ENCODE results near the gene ARNT2.

The ARNT2 gene

DNA sequence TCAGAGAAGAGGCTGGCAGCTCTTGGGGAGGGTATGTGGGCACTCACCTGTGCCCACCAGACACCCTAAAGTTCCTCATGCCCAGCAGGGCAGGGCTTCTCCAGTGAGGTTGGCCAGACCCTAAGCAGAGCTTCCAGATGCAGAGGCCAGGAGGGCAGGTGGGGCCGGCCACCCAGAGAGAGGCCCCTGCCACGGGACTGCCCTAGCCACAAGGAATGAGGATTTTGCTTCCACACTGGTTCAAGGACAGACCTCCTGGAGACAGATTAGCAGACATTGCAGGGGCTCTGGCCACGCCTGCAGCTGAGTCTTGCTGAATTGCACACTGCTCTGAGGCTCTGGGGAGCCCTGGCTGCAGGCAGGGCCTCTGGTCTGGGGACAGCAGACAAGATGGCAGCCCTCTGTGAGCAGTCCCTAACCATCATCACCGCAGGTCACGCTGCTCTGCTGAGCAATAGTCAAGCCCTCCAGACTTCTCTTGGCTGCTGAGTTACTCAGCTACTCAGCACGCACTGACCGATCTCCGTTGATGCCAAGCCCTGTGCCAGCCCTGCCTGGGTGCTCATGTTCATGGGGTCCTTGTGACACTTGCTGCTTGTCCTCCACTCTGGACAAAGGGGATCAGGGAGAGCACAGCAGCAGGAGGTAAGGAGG lies 173.5 kb downstream of the ARNT2 start:
- no peak for DNase-seq (ENCODE audit: low read depth)

DNA sequence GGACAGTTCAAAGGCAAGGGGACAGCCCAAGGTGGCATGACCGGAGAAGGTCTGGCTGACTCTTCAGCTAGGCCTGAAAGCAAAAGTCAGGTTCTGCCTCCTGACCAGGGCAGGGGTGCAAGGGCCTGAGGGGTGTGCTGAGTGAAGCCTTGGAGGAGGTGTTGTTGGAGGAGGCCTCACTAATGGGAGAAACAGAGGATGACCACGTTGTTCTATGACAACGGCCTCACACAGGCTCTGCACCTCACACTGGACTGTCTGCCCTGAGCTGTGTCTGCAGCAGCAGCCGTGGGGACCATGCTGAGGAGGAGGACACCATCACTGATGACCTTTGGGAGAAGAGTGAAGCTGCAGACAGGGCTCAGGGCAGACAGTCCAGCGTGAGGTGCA lies 174.0 kb downstream of the ARNT2 start:
- no peak for DNase-seq (ENCODE audit: low read depth)

GRCh38 chr15:80578871-80579270 lies 174.7 kb downstream of the ARNT2 start:
- DNase-seq (ENCODE audit: low read depth) = no peak

DNA sequence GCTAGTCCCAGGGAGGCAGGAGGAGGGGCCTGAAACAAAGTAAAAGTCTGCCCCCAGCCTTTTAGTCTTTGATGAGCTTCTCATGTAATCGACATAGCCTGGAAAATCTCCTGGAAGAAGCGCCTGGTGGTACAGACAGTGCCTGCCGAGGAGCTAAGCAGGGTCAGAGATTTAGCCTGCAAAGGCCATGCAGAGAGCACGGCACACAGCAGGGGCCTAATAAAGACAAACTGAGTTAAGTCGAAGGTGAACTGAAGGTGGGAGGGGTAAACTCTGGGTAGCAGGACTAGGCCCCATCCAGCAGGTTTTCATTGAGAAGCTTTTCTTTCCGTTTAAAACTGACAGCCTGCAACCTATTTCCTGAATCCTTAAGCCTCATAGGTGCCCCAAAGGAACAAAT lies 175.4 kb downstream of the ARNT2 start:
- no peak for DNase-seq (ENCODE audit: low read depth)

DNA sequence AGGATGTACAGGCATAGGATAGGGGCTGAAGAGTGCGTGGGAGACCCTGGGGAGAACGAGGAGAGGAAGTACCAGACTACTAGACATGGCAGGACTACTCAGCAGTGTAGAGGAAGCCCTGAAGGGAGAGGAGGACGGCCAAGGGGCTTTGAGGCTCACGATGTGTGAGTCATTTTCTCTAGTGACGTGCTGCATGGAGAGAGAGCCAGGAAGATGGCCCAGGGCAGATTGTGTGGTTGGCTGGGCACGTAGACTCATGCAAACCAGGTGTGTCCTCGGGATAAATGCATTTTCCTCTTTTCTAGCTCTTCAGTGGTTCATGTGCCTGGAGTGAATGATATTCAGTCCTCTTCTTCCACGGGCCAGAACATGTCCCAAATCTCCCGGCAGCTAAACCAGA lies 175.9 kb downstream of the ARNT2 start:
- DNase-seq (ENCODE audit: low read depth) = no peak

- DNase-seq (ENCODE audit: low read depth) = no peak
Measured at GRCh38 chr15:80580536-80581260, 176.5 kb downstream of the ARNT2 start.

- no peak for DNase-seq (ENCODE audit: low read depth)
Measured at GRCh38 chr15:80581976-80582375, 177.8 kb downstream of the ARNT2 start.

- DNase-seq (ENCODE audit: low read depth) = no peak
Measured at GRCh38 chr15:80582816-80583423, 178.7 kb downstream of the ARNT2 start.

DNA sequence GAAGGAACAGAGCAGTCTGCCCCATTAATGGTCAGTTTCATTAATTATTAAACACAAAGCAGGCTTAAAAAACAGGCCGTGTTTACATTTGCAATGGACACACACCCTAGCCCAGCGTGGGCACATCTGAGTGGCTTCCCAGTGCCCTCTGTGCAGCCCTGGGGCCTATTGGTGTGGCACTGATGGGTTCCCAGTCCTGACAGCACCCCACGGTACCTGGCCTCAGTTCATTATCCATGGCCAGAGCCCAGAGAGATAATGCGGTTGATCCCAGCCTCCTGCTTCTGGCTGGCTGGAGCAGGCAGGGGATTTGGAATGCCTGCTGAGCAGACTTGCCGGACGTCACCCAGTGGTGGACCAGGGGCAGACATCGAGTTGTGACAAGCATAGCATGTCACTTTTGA lies 180.4 kb downstream of the ARNT2 start:
- no peak for DNase-seq (ENCODE audit: low read depth)

DNA sequence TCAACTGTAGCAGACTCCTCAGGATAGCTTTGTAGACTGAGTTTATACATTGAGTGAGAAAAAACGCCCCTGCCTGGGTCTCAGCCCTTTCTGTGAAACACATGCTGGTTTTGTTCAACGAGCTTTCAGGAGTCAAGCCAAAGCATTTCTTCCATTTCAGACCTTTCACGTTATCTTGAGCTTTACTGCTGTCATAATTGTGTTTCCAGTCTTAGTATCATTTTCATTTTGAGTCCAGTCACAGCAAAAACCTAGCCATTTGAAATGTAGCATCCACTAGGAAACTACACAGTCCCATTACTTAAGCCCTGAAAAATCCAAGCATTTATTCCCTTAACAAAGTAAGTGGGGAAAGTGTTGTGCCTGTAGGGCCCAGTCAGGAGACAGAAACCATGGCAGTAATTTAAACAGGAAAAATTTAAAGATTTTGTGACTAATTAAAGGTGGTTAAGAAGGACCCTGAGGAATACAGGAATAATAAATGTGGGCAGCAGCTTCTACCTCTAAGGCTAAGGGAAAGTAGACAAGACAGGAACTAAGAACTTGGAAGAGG lies 180.9 kb downstream of the ARNT2 start:
- no peak for DNase-seq (ENCODE audit: low read depth)

DNA sequence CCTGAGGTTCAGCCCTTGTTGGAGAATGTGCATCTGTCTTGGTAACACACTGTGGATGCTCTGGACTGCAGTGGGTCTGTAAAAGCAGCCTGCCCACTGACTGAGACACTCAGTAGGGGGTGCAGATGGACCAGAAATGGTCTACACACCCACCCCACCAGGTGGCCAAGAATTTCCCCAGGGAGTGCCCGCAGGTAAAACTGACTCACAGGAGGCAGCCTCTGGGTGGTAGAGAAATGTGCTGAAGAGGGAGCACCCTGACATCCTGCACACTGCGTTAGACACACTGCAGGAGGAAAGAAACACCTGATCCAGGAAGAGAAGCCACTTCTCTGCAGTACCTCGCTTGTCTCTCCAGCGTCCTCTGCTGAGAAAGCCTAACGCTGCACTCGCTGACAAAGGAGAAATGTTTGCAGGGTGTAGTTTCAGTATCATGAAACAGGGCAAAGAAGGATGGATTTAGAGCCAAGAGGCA lies 181.4 kb downstream of the ARNT2 start:
- no peak for DNase-seq (ENCODE audit: low read depth)

- no peak for DNase-seq (ENCODE audit: low read depth)
Measured at GRCh38 chr15:80586161-80586560, 182.0 kb downstream of the ARNT2 start.

GRCh38 chr15:80587007-80587406 lies 182.8 kb downstream of the ARNT2 start:
- DNase-seq (ENCODE audit: low read depth) = no peak

- DNase-seq (ENCODE audit: low read depth) = no peak
Measured at GRCh38 chr15:80587816-80588456, 183.8 kb downstream of the ARNT2 start.

DNA sequence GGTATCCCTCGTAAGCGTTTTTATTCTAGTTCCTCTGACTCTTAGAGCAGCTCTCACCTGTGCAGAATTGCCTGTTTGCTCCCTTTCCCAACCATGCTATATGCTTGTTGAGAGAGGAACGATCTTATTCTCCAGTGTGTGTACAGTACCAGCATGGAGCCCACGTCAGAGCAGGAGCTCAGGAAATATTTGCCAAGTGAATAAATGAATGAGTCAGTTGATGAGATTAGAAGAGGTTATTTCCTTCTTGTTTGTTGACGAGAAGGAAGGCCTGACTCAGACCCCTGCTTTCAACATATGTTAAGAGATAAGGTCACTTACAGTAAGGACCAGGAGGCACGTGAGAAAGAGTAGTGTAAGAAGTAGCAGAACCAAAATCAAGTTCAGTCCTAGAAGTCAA lies 184.6 kb downstream of the ARNT2 start:
- no peak for DNase-seq (ENCODE audit: low read depth)

DNA sequence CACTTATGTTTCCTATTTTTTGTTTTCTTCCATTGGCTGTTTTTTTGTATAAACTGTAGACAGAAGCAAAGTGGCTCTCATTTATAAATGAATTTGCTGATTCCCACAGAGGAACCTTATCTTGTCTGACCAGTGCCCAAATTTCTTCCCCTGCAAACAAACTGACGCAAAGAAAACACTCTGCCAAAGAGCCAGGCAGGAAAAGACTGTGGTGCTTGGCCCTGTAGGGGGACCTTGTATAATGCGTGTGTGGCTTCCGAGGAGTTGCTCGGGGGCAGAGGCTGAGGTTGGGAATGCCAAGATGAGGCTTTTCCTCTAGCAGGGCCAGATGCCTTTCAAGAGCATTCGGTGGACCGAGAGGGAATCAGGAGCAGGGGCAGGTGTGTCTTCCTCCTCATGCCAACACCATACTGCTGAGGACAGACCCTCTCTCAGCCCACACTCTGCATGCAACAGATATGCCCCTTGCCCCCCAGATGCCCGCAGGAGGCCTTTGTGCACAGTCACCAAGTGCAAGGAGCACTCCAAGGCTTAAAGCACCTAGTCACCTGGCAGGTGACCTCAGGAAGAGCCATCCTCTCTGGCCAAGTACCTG lies 186.7 kb downstream of the ARNT2 start:
- DNase-seq (ENCODE audit: low read depth) = no peak

GRCh38 chr15:80591471-80591870 lies 187.3 kb downstream of the ARNT2 start:
- DNase-seq (ENCODE audit: low read depth) = no peak

DNA sequence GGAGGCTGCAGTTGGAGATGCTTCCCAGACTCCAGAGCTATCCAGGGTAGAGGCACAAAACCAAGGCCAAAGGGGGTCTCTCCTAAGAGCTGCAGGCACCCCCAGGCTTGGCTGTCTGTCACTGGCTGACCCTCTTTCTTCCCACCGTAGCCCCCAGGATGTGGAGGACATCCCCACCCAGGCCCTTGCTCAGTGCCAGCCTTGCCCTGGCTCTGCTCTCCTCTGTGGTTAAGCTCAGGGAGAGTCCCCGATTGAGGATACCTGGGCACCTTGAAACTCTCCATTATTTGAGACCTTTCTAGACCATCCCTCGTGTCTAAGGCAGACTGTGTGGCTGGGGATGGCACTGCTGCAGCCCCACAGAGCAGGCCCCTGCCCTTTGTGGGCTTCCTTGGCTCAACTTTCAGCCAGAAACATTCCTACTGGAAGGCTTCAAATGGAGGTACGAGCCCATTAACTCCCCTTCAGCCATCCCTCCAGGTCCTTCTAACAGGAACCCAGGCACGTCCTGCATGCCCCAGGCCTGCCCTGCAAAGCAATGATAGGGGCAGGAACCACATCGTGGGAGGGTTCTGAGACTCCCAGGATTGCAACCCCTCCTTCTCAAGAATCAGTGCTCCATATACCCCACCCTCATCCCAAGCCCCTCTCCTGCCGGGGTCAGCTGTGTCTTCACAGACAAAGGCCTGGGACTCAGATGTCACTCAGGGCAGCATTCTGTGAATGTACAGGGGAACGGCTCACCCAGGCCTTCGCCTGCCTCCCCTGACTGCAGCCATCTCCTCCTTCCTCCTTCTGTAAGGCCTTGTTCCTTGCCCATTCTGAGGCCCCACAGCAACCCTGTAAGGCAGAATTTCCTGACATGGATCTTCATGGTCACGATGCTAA lies 188.0 kb downstream of the ARNT2 start:
- no peak for DNase-seq (ENCODE audit: low read depth)

- DNase-seq (ENCODE audit: low read depth) = no peak
Measured at GRCh38 chr15:80593486-80594030, 189.4 kb downstream of the ARNT2 start.

DNA sequence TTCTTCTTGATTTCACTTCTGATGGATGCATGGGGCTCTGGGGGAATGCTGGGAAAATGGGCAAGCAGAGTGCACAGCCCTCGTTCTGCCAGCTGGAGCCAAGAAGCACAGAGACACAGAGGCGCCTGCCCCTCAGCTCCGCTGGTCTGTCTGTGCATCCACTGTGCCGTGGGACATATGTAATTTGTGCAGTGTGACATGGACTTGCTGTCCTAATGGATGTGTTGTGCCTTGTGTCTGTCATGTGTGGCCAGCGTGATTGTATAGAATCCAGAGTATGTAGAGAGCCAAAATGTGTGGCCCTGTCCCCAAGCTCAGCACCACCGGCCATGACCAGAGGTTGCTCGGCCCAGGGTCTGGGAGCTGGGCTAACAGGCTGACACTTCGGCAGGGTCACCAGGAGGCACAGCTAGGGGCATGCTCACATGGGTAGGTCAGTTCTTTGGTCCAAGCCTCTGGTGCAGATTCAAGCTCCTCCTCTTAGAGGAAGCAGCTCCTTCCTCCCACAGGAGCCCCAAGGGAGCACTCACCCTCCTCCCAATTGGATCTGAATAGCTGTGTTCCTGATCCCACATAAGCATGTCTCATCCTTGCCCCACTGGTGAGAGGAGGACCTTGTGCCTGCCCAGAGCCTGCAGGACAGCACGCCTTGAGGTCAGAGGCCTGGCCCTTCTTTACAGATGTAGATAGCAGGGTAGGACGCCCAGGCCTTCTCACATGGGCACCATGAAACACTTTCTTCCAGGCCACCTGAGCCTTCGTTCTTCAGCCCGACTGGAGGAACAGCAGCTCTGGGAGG lies 190.1 kb downstream of the ARNT2 start:
- DNase-seq (ENCODE audit: low read depth) = no peak
